Medulla oblongata (tissue), 1 donor: ENCODE results near the gene AK3.
"Not testable (repeated sequence)": the region's sequence is repeated elsewhere in the genome, so short reads cannot be mapped to it uniquely, and the experiment has no call there.

Source experiments
- DNase-seq: peaks from one replicate; pipeline ENCODE4 v3.0.0-alpha.2; 2015; ENCODE audit errors: extremely low spot score

AK3 gene

DNA sequence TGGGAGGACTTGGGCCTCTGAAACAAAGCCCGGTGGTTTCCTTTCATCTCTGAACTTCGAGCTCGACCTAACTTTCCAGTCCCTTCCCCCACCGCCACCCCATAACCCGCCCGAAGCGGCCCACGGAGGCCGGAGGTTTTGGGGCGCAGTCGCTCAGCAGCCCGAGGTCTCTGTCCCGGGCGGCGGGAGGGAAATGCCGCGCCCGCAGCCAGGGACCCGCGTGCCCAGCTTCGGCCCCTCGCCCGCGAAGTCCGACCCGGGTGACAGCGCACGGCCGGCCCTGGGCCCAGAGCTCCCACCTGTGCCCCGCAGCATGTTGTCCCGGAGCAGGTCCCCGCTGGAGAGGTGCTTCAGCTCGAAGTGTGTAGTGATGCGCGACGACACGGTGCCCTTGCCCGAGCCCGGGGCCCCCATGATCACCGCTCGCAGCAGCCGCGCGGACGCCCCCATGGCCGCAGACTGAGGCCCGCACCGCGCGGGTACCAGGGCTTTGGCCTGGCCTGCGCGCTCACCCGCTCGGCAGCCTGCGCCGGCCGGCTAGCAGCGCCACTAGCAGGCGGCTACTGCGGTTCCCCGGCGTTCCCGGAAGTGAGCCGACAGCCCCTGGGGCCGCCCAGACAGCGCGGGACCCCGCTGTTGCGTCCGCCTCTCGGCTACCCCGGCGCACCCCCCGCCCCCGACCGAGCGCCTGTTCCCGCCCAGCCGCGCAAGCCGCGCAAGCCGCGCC is at the start of gene AK3:
TSS of gene AK3 (minus strand) at position 565 of the 727 bp plus-strand sequence. CDS start at position 450, 115 bp downstream.
- peak; percentile 76 for DNase-seq

- DNase-seq: no peak
Measured at GRCh38 chr9:4788703-4789102, 47.7 kb upstream of the AK3 start.

DNA sequence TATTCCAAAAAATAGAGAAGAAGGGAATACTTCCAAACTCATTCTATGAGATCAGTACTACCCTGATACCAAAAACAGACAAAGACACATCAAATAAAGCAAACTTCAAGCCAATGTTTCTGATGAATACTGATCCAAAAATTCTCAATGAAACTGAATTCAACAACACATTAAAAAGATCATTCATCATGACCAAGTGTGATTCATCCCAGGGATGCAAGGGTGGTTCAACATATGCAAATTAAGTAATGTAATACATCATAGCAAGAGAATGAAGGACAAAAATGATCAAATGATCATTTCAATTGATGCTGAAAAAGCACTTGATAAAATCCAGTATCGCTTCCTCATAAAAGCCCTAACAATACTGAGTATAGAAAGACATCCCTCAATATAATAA is 46.9 kb upstream of the AK3 start:
- DNase-seq: no peak

- no peak for DNase-seq
Measured at GRCh38 chr9:4786599-4786998, 45.6 kb upstream of the AK3 start.

DNA sequence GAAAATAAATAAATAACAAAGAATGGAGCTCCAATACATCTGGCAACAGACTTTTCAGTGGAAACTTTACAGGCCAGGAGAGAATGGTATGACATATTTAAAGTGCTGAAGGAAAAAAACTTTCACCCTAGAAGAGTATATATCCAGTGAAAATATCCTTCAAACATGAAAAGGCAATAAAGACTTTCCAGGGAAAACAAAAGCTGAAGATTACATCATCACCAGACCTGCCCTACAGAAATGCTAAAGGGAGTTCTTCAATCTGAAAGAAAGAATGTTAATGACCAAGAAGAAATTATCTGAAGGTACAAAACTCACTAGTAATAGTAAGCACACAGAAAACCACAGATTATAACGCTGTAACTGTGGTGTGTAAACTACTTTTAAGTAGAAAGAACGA is 43.4 kb upstream of the AK3 start:
- no peak for DNase-seq

GRCh38 chr9:4783191-4783590 is 42.2 kb upstream of the AK3 start:
- DNase-seq: not testable (repeated sequence)

DNA sequence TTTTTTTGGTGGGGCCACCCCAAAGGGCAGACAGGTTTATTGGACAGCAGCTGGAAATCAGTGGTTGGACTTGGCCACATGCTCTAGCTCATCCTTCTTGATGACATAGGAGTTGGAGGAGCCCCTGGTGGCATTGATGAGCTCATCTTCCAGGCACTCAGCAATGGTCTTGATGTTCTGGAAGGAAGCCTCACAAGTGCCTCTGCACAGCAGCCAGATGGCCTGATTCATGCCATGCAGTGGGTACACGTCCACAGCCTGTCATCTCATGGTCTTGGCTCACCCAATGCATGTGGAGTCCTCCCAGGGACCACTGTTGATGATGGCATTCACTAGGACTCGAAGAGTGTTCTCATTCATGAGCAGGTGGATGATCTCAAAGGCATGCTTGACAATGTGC is 40.4 kb upstream of the AK3 start:
- no peak for DNase-seq

- DNase-seq: no peak
Measured at GRCh38 chr9:4780651-4781050, 39.6 kb upstream of the AK3 start.

DNA sequence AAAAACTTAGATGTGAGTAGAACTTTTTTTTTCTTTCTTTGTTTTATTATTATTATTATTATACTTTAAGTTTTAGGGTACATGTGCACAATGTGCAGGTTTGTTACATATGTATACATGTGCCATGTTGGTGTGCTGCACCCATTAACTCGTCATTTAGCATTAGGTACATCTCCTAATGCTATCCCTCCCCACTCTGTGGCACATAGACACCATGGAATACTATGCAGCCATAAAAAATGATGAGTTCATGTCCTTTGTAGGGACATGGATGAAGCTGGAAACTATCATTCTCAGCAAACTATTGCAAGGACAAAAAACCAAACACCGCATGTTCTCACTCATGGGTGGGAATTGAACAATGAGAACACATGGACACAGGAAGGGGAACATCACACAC is 34.0 kb upstream of the AK3 start:
- DNase-seq: not testable (repeated sequence)

DNA sequence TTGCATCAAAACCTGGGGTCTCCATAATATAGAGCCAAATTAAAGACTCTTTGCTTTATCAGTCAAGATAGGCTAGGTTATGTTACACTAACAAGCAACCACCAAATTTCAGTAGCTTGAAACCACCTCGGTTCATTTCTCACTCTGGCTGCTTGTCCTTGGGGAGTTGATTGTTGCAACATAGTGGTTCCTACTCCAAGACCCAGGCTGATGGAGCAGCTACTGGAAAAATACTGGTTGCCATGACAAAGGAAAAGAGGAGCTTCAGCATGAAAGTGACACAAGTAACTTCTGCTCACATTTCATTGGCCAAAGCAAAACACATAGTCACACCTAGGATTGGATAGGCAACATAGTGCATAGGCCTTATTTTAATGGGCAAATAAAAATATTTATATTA is 33.2 kb upstream of the AK3 start:
- DNase-seq: peak; percentile 40

DNA sequence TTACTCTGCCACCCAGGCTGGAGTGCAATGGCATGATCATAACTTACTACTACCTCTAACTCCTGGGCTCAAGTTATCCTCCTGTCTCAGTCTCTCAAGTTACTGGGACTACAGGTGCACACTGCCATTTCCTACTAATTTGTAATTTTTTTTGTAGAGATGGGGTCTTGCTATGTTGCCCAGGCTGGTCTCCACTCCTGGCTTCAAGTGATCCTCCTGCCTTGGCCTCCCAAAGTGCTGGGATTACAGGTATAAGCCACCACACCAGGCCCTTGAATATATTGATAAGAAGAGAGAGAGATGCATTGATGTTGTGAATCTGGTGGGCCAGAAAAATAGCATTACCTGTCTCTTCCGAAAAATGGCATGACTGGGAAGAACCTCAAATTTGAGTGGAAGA is 30.8 kb upstream of the AK3 start:
- no peak for DNase-seq

DNA sequence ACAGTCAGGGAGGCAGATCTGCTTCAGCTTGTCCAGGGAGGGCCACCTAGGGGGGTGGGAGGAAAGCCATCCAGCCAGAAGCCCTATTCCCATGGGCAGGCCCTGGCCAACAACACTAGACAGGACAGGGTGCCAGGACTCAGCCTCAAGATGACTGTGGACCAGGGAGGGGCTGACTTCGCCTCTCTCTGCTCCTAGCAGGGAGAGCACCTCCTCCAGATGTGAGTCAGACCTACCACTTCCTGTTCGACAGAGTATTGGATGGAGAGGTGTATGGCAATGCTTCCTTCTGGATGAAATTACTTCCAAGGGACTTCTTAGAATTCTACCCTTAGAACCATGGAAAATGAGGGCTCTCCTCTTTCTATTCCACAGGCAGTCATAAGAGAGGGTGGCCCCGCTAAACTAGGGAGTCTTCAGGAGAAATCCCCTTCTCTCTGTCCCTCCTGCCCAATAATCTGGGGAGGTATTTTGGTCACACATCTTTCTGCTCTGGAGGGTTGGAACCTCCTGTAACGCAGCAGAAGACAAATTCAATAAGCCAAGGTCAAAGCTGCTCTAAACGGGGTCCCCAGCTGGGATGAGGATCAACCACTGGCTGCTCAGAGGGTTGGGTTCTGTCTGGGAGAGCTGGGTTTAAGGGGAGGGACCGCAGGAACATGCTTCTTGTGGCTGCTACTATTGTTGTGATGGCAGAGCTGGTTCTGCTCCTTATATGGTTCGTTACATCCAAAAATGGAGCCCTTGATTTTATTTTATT is 28.5 kb upstream of the AK3 start:
- DNase-seq: no peak

GRCh38 chr9:4768681-4769080 is 27.7 kb upstream of the AK3 start:
- DNase-seq: no peak

DNA sequence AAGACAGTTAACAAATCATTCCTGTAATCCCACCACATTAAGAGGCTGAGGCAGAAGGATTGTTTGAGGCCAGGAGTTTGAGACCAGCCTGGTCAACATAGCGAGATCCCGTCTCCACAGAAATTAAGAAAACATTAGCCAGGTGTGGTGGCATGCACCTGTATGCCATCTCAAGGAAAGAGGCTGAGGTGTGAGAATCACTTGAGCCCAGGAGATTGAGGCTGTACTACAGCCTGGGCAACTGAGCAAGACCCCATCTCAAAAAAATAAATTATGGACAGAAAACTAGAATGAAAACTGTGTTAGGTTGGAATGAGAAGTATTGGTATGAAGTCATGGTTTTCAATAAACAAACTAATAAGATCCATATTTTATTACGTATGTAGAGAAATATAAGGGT is 23.0 kb upstream of the AK3 start:
- no peak for DNase-seq

DNA sequence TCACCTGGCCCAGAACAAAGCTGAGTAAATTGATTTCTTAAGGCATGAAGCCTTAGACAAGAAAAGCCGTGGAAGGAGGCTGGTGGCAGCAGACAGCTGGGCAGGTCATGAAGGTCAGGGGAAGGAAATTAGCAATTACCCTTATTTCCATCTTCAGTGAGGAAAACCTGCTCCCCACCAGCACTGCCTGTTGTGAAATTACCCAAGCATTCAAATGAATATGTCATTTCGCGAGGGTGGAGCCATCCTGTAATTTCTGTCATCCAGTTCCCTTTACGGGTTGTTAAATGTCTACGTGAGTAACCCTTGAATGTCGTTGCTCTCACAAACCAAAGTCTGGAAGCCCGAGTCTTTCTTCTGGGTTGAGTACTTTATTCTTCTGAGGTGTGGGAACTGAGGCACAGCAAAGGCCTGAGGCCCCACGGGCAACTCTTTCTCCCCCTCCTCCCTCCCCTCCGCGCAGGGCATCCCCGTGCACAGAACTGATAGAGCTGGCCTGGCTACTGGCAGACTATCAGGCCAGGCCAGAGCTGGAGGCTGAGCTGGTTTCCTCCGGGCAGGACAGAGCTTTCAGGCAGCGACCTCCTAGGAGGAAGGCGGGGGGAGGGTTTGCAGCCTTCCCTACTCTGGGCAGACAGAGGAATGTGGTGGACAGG is 22.0 kb upstream of the AK3 start:
- peak; percentile 21 for DNase-seq

- DNase-seq: peak; percentile 89
Measured at GRCh38 chr9:4762108-4762885, 21.3 kb upstream of the AK3 start.

DNA sequence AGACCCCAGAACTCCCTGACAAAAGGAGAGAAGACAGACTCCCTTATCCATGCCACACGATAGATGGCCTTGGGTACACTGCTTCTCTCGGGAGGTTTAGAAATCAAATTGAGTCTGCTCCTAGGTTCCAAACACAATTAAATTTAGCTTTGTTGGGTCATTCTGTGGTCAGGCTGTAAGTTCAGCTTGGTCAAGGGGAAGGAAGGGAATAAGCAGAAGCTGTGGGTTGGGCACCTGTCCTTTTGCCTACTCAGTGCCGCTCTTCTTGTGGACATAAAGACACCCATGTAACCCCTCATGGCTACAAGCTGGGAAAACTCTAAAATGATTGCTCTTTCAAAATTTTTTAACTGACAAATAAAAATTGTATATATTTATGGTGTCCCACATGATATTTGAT is 19.1 kb upstream of the AK3 start:
- DNase-seq: peak; percentile 77

- no peak for DNase-seq
Measured at GRCh38 chr9:4756420-4756819, 15.4 kb upstream of the AK3 start.

GRCh38 chr9:4755026-4755609 is 14.1 kb upstream of the AK3 start:
- DNase-seq: no peak

DNA sequence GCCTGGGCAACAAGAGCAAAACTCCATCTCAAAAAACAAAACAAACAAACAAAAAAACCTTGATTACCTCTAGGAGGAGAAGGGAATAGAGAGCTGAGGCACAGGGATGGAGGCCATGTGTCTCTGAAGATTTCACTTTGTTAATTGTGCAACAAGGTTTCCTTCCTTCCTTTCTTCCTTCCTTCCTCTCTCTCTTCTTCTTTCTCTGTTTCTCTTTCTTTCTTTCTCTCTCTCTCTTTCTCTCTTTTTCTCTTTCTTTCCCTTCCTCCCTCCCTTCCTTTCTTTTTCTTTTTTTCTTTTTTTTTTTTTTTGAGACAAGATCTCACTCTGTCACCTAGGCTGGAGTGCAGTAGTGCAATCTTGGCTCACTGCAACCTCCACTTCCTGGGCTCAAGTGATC is 13.5 kb upstream of the AK3 start:
- DNase-seq: not testable (repeated sequence)

DNA sequence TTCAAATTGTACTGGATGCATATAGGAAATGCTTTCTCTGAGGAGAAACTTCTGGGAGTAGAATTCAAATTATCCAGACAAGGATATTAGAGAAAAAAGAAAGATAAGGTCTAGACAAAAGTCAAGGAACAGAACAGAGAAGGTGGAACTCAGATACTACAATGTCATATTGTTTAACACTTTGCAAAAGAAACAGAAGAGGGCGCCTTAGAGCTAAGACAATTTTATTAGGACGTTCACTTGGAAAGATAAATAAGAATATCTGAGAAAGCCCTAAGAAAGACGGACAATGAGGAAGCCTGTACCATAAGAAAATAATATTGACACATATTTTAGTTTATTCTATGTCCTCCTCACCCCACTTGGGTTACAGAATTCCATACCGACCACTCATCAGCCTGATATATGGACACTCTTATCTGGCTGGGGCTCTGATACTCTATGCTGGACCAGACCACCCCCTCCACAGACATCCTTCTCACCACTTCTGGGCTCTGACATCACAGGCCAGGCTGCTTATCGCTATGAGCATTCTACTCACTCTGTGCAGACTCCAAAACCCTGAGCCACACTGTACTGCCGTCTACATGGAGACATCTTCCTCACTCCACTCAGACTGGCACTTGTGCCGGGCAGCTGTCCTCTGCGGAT is 9.1 kb upstream of the AK3 start:
- DNase-seq: peak; percentile 67
